Measurements from ENCODE around the gene PRDM16.

PRDM16 gene

DNA sequence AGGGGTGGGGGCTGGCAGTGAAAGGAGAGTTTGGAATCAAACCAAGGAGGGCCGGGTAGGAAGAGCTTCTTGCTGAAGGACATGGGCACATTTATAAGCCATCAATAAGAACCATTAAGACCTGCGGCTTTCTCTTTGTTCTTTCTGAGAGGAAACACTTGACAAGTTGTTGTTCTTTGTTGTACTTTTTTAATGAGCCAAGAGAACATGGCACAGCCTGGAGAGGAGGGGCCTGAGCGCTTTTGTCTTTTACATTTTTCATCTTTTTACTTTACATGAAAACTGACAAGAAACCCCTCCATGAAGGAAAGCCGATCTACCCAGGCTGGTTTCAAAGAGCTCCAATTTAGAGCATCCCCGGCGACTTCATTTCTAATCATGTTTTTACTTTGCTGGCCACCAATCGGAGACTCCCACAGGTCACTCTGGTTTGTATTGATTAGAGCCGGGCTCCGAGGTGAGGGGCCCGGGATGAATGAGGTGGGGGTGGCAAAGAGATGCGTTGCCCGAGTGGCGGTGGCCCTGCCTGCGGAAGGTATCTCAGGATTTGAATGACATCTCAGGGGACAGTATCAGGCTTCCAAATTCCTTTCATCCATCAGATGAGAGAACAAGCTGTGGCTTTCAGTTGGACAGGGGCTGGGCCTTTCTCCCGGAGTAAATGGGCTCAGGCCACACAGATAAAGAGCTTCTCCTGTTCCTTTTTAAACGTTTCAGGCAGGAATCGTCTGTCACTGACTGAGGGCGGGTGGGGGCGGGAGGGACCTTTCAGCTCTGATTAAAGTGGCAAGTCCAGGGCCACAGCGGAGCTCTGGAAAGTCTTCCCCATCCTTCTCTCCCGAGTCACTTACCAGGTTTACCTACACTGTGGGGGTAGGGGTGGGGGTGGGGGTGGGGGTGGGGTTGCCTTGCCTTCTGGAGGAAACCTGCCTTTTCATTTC is 246.7 kb downstream of the PRDM16 start:
- peaks cover 7% of the 10 kb centered on the region; the same call in 1 of the 2 replicates for H3F3A ChIP-seq (ENCODE audit: low read depth)
- H3K4me3 ChIP-seq (ENCODE audit: low read length, poor library complexity, severe bottlenecking) = no peak overlapping the region
- no peaks in the 10 kb centered on the region for H4K20me1 ChIP-seq (ENCODE audit: insufficient read depth, low read length, poor library complexity, severe bottlenecking)
- H3K9me3 ChIP-seq (ENCODE audit: insufficient read depth, low read depth, low read length) = 0 out of 2 replicates have a peak, but pooled peaks cover 4% of the 10 kb centered on the region
- peaks cover 7% of the 10 kb centered on the region for H3K4me1 ChIP-seq (ENCODE audit: insufficient read depth, low read length, poor library complexity, severe bottlenecking)
- TF ChIP-seq EZH2phosphoT487 (IDR thresholded peaks at IDR 0.05; ENCODE audit: borderline replicate concordance) = no peak
- TF ChIP-seq, protein P1, sequence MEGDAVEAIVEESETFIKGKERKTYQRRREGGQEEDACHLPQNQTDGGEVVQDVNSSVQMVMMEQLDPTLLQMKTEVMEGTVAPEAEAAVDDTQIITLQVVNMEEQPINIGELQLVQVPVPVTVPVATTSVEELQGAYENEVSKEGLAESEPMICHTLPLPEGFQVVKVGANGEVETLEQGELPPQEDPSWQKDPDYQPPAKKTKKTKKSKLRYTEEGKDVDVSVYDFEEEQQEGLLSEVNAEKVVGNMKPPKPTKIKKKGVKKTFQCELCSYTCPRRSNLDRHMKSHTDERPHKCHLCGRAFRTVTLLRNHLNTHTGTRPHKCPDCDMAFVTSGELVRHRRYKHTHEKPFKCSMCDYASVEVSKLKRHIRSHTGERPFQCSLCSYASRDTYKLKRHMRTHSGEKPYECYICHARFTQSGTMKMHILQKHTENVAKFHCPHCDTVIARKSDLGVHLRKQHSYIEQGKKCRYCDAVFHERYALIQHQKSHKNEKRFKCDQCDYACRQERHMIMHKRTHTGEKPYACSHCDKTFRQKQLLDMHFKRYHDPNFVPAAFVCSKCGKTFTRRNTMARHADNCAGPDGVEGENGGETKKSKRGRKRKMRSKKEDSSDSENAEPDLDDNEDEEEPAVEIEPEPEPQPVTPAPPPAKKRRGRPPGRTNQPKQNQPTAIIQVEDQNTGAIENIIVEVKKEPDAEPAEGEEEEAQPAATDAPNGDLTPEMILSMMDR (conservative IDR thresholded peaks at IDR 0.05; ENCODE audit: low read length) = no peak
- no peak overlapping the region for H3K4me2 ChIP-seq (ENCODE audit: low read depth, low read length, poor library complexity, severe bottlenecking)
- no peaks in the 10 kb centered on the region for H3K27me3 ChIP-seq (ENCODE audit: insufficient read depth, low read length, poor library complexity, severe bottlenecking)
- H3K9me2 ChIP-seq (replicated peaks; ENCODE audit: low read depth, low read length) = no peaks in the 10 kb centered on the region
- no peak overlapping the region for H2AFZ ChIP-seq (ENCODE audit: low read length)
- H3K79me2 ChIP-seq (ENCODE audit: insufficient read depth, low read length) = no peaks in the 10 kb centered on the region
- H3K9ac ChIP-seq (ENCODE audit: low read depth, low read length, poor library complexity, severe bottlenecking) = no peak overlapping the region
- no peaks in the 10 kb centered on the region for H3K36me3 ChIP-seq (ENCODE audit: insufficient read depth, low read length)

DNA sequence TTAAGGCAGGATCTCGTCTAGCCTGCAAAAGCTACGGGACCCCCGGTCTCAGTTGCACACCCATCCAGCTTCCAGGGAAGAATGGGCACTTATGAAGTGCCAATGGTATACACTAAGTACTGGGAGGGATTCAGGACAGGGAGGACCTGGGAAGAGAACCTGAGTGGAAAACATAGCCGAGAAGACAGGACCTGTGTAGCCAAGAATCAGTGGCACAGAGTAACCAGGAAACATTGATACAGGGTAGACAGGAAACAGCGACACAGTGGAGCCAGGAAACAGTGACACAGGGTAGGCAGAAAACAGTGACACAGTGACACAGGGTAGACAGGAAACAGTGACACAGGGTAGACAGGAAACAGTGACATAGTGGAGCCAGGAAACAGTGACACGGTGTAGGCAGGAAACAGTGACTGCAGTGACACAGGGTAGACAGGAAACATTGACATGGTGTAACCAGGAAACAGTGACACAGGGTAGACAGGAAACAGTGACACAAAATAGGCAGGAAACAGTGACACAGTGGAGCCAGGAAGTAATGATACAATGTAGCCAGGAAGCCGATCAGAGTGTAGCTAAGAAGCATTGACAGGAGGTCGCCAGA is 247.4 kb downstream of the PRDM16 start:
- H3K27me3 ChIP-seq (ENCODE audit: insufficient read depth, low read length, poor library complexity, severe bottlenecking) = no peaks in the 10 kb centered on the region
- H3K36me3 ChIP-seq (ENCODE audit: insufficient read depth, low read length) = no peaks in the 10 kb centered on the region
- no peak overlapping the region for H3K4me3 ChIP-seq (ENCODE audit: low read length, poor library complexity, severe bottlenecking)
- H3F3A ChIP-seq (ENCODE audit: low read depth) = peaks cover 7% of the 10 kb centered on the region; the same call in 1 of the 2 replicates
- no peak overlapping the region for H3K9ac ChIP-seq (ENCODE audit: low read depth, low read length, poor library complexity, severe bottlenecking)
- no peaks in the 10 kb centered on the region for H3K9me2 ChIP-seq (replicated peaks; ENCODE audit: low read depth, low read length)
- no peak overlapping the region for H3K4me2 ChIP-seq (ENCODE audit: low read depth, low read length, poor library complexity, severe bottlenecking)
- TF ChIP-seq, protein P1 (conservative IDR thresholded peaks at IDR 0.05; ENCODE audit: low read length) = no peak
- no peak for TF ChIP-seq EZH2phosphoT487 (IDR thresholded peaks at IDR 0.05; ENCODE audit: borderline replicate concordance)
- no peaks in the 10 kb centered on the region; the same call in 1 of the 2 replicates for H3K79me2 ChIP-seq (ENCODE audit: insufficient read depth, low read length)
- H3K9me3 ChIP-seq (ENCODE audit: insufficient read depth, low read depth, low read length) = 0 out of 2 replicates have a peak, but pooled peaks cover 4% of the 10 kb centered on the region
- H2AFZ ChIP-seq (ENCODE audit: low read length) = no peak overlapping the region
- peaks cover 10% of the 10 kb centered on the region for H3K4me1 ChIP-seq (ENCODE audit: insufficient read depth, low read length, poor library complexity, severe bottlenecking)
- no peaks in the 10 kb centered on the region for H4K20me1 ChIP-seq (ENCODE audit: insufficient read depth, low read length, poor library complexity, severe bottlenecking)

DNA sequence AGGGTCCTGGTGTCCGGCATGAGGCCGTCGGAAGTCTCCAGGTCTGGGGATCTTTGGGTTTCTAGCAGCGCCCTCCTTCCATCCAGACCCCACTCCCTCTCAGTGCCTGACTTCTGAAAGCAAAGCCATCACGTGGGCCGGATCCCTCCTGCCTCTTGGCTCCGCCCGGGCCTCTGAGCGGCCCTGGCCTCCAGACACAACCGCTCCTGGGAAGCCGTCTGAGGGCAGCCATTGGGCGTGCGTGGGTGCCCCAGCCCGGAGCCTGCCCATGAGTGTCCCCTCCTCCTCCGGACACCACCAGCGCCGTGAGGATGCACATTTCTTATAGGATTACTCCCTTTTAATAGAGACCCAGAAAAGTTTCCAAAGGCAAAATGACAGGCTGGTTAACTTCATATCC is 248.5 kb downstream of the PRDM16 start:
- no peak overlapping the region for H3K4me2 ChIP-seq (ENCODE audit: low read depth, low read length, poor library complexity, severe bottlenecking)

More for the DNA sequence above, 248.5 kb downstream of the PRDM16 start:
- Histone ChIP-seq H3K9me2 (replicated peaks; ENCODE audit: low read depth, low read length) (no peaks in the 10 kb centered on the region), H3K4me3 (ENCODE audit: low read length, poor library complexity, severe bottlenecking) (no peak overlapping the region), H3K9me3 (ENCODE audit: insufficient read depth, low read depth, low read length) (0 out of 2 replicates have a peak, but pooled peaks cover 4% of the 10 kb centered on the region), H2AFZ (ENCODE audit: low read length) (no peak overlapping the region), H3K36me3 (ENCODE audit: insufficient read depth, low read length) (no peaks in the 10 kb centered on the region), H3K79me2 (ENCODE audit: insufficient read depth, low read length) (peaks cover 4% of the 10 kb centered on the region; the same call in 1 of the 2 replicates), H3K27me3 (ENCODE audit: insufficient read depth, low read length, poor library complexity, severe bottlenecking) (no peaks in the 10 kb centered on the region), H3K9ac (ENCODE audit: low read depth, low read length, poor library complexity, severe bottlenecking) (no peak overlapping the region), H3F3A (ENCODE audit: low read depth) (peaks cover 7% of the 10 kb centered on the region; the same call in 1 of the 2 replicates), H4K20me1 (ENCODE audit: insufficient read depth, low read length, poor library complexity, severe bottlenecking) (no peaks in the 10 kb centered on the region), H3K4me1 (ENCODE audit: insufficient read depth, low read length, poor library complexity, severe bottlenecking) (peaks cover 10% of the 10 kb centered on the region)
- TF ChIP-seq EZH2phosphoT487 (IDR thresholded peaks at IDR 0.05; ENCODE audit: borderline replicate concordance) = no peak
- TF ChIP-seq, protein P1 (conservative IDR thresholded peaks at IDR 0.05; ENCODE audit: low read length) = no peak
